H1 (cell line): Measurements from ENCODE around the gene FIBIN. TPM values are rescaled to one million over a fixed set of nuclear protein-coding genes. Genes with fewer than 3 reads are reported as not detected.

ENCODE experiments used
- E2F6 ChIP-seq: IDR thresholded peaks from 2 replicates; pipeline ENCODE4 v1.6.1; 2012; ENCODE audit warnings: inconsistent platforms
- EGR1 ChIP-seq: IDR thresholded peaks from 2 replicates; pipeline ENCODE4 v1.6.1; 2011; ENCODE audit warnings: low read depth, low read length, borderline replicate concordance
- EZH2 ChIP-seq: fragments of 200-600 bp; sonication (generic); IDR thresholded peaks from 2 replicates; pipeline ENCODE4 v1.7.1; 2012; ENCODE audit warnings: low read depth, mild to moderate bottlenecking, moderate library complexity, low read length, inconsistent platforms; ENCODE audit not compliant: severe bottlenecking
- GTF2F1 ChIP-seq: IDR thresholded peaks from 2 replicates; pipeline ENCODE4 v1.6.1; 2012; ENCODE audit warnings: low read depth, low read length, improper control_type of control experiment, borderline replicate concordance
- KDM5A ChIP-seq: fragments of 200-600 bp; IDR thresholded peaks from 2 replicates; pipeline ENCODE4 v1.7.1; 2012; ENCODE audit warnings: mild to moderate bottlenecking, low read length, inconsistent platforms, mixed read lengths
- PHF8 ChIP-seq: fragments of 200-600 bp; sonication (generic); conservative IDR thresholded peaks from 2 replicates; pipeline ENCODE4 v1.7.1; 2012; ENCODE audit warnings: low read depth, mild to moderate bottlenecking, inconsistent platforms, low read length, moderate library complexity
- RBBP5 ChIP-seq: IDR thresholded peaks from 2 replicates; pipeline ENCODE4 v1.7.1; 2012; ENCODE audit warnings: low read depth, mild to moderate bottlenecking, inconsistent platforms, low read length, moderate library complexity, borderline replicate concordance
- polyA plus RNA-seq, 7 experiments: library from polyadenylated mRNA; depleted of rRNA in 3 of 7; stranded (reverse) in 5 of 7; unstranded in 2 of 7; fragments of >200 nt in 5 of 7; fragments of 200-250 nt in 2 of 7; gene quantifications; 1 replicate in 5 of 7; 2 replicates in 1 of 7; 4 replicates in 1 of 7; pipeline versions ENCODE4 v1.2.1 to v1.2.3, GENCODE V29; 2011 to 2013; ENCODE audit warnings: missing spikeins in 2 of 7, mixed read lengths in 2 of 7
- total RNA-seq: library from RNA; stranded (reverse); fragmentation: NEBNext Ultra II Directional; extraction: Animal tissue kit (Norgen Biotek cat#: 25700); gene quantifications from 2 replicates; pipeline ENCODE4 v1.2.1, GENCODE V29; 2021

FIBIN gene
- total and polyA plus RNA-seq, 2 of the 8 experiments (the other 6 are each of a cell fraction or from before 2014, with no cell fraction given), result 0.38 to 0.45 TPM

- TF ChIP-seq GTF2F1, result no peak
- no peak for TF ChIP-seq PHF8
- no peak for TF ChIP-seq RBBP5
- TF ChIP-seq EGR1, result no peak
- no peak for TF ChIP-seq EZH2
- no peak for TF ChIP-seq KDM5A
- no peak for TF ChIP-seq E2F6
These were observed 46.0 kb downstream of the FIBIN start (continued) for GRCh38 chr11:27039873-27040272.
